ENCODE results near the gene FHIT.

The FHIT gene

DNA sequence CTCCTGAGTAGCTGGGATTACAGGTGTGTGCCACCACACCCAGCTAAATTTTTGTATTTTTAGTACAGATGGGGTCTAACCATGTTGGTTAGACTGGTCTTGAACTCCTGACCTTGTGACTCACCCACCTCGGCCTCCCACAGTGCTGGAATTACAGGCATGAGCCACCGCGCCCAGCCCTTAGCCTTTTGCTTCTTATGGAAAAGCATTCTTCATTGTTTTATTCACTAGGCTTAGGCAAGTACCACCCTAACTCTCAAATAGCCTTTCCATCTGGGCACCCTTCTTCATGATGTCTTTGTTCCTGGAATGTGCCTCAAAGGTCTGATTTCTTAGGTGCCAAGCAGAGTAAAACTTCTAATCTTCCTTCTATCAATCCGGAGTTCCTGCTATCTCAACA is 641.8 kb downstream of the FHIT start:
- peak; percentile 38 for DNase-seq

- no peak for DNase-seq
Measured at GRCh38 chr3:60603860-60604259, 647.4 kb downstream of the FHIT start.

DNA sequence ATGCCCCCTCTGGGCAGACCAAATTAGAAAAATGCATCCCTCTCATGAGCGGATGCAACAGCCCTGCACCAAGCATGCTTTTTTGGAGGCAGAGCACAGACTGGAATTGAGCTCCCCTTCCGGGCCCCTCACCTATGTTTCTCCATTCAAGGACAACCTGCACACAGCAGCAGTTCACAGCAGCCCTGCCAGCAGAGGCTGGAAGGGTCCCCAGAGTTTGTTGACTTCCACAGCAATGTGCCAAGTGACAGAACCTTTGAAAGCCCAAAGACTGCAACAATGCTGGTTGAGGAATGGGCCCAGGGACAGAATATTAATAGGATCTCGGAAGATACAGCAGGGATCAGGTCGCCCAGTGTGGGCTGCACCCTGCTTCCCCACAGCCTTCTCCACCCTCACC is 650.4 kb downstream of the FHIT start:
- DNase-seq: no peak

DNA sequence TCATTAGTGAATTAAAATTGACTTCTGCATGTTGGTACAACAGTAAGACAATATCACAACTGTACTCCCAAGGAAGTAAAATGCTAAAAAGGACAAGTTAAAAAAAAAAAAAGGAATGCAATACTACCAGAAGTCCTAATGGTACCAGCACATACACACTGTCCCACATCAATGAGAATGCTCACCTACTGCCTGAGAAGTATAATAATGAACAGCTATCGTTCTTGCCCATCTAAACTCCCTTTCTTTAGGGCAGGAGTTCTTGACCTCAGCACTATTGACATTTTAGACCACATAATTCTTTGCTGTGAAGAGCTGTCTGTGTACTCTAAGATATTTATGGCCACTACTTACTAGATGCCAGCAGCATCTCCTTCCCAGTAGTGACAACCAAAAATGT is 651.7 kb downstream of the FHIT start:
- no peak for DNase-seq

GRCh38 chr3:60598671-60599070 is 652.6 kb downstream of the FHIT start:
- peak; percentile 60 for DNase-seq

DNA sequence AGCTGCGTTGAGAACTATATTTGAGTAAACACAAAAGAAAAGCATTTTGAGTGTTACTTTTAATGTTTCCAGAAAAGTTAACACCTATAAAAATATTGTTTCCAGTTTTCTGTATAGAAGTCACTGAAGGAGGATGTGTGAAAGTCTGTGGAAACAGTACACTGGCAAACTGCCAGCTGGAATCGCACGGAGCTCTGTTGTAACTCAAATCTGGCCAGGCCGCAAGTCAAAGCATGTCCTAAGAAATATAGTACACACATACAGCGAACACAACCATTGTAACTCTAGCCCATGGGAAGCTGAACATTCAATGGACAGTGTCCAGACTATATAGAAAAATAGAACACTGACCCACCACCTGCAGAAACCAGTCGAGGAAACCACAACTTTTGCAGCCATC is 657.2 kb downstream of the FHIT start:
- peak; percentile 64 for DNase-seq

DNA sequence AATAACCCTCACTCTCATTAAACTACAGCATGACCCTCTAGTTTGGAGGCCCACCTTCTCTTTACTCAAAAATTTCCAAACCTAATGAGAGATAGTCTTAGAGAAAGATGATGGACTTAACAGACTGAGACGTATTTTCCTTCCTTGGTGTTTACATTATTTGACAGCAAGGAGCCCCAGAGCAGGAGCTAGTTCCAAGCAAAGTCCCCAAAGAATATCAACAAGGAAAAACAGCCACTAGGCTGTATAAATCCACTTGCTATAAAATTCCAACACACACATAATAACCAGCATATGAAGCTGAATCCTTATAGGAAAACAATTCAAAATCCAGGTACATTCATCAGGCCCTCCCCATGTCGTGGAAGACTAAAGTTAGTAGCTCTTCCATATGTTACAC is 660.0 kb downstream of the FHIT start:
- no peak for DNase-seq

GRCh38 chr3:60588806-60589205 is 662.4 kb downstream of the FHIT start:
- DNase-seq: peak; percentile 24

GRCh38 chr3:60585918-60586317 is 665.3 kb downstream of the FHIT start:
- DNase-seq: no peak

- peak; percentile 70 for DNase-seq
Measured at GRCh38 chr3:60584250-60584649, 667.0 kb downstream of the FHIT start.

- DNase-seq: peak; percentile 49
Measured at GRCh38 chr3:60582288-60582687, 669.0 kb downstream of the FHIT start.

GRCh38 chr3:60580809-60581208 is 670.4 kb downstream of the FHIT start:
- no peak for DNase-seq

- DNase-seq: peak; percentile 92
Measured at GRCh38 chr3:60579734-60580133, 671.5 kb downstream of the FHIT start.

GRCh38 chr3:60578936-60579335 is 672.3 kb downstream of the FHIT start:
- no peak for DNase-seq

DNA sequence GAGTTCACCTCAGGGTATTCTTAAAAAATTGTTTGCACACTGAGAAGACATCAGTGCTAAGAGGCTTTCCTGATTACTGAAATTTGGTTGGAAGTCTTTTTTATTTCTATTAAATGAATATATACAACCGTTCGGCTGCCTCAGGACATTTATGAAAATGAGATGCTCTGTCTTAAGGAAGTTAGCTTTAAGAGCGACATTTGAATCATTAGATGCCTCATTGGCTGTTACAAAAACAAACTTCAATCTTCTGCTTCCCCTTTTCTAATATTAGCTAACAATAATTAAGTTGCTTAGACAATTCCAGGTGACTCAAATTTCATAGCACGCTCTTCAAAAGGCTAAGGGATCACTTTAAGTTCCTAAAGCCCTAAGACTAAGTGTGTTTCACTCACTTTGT is 673.7 kb downstream of the FHIT start:
- DNase-seq: no peak

- no peak for DNase-seq
Measured at GRCh38 chr3:60575718-60576272, 675.5 kb downstream of the FHIT start.

DNA sequence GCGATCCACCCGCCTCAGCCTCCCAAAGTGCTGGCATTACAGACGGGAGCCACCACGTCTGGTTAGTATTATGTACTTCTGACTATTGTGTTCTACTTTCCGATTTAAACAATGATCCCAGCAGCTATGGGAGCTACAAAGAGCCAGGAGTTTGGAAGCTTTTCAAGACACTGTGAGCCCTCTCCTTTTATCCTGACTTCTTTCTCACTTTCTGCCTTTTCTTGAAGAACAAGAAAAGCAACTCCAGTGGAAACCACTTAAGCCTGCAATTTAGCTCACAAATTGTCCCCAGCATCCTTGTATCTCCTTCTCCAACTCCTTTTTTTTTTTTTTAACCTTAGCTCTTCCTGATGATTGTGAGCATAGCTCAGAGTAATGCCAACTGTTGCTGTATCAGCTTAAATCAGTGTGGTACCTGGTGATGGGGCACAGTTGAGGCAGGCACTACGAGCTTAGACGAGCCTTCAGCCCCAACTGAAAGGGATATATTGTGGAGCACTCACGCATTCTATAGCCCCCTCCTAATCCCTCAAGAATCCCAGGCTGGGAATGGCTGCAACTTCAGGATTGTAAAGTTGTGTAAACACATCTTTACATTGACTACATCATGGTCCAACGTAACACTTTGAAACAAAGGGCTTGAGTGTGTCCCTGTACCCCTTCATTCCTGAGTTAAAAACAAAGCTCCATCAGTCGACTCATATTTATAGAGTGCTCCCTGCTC is 677.0 kb downstream of the FHIT start:
- DNase-seq: no peak

- peak; percentile 67 for DNase-seq
Measured at GRCh38 chr3:60573494-60573893, 677.8 kb downstream of the FHIT start.

GRCh38 chr3:60571511-60571910 is 679.7 kb downstream of the FHIT start:
- DNase-seq: no peak

- DNase-seq: no peak
Measured at GRCh38 chr3:60557122-60557521, 694.1 kb downstream of the FHIT start.

DNA sequence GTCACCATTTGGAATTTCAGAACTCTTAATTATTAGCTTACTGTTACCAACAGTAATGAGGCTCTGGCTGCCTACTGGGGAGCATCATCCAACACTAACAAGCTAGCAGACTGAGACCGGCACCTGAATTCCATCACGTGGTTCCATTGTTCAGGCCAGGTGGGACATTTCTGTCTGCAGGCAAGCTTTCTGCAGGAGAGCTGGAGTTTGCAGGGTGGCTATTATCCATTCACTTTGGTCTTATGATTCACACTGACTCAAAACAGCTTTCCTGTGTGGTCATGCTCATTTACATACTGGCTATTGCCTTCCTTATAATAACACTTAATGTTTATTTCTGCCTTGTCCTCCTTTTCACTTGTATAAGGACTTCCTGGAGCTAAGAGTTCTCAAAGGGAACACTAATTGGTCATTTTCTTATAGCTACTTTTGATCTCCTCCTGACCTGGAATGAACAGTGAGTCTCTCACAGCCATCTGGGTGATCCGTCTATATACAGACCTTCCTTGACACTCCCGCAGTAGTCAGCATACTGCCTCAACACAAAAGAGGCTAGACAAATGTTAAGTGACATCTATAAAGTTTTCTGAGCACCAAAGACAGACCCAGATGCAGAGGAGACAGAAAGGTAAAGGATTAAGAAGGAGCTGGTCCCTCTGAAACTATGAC is 695.4 kb downstream of the FHIT start:
- peak; percentile 12 for DNase-seq

GRCh38 chr3:60553144-60553543 is 698.1 kb downstream of the FHIT start:
- no peak for DNase-seq

- peak; percentile 5 for DNase-seq
Measured at GRCh38 chr3:60552581-60552980, 698.7 kb downstream of the FHIT start.

All from fibroblast of skin of scalp (primary cell).